SJCRH30 (cell line): ENCODE results near the gene GRAMD2B. TPM values are rescaled to one million over a fixed set of nuclear protein-coding genes. Genes with fewer than 3 reads are reported as not detected.

Experiments used
- DNase-seq, 2 experiments: peaks; one replicate each; pipeline ENCODE4 v3.0.0-alpha.2; 2015 to 2020
- H3K27ac ChIP-seq: fragments of 250-450 bp; sonication (Bioruptor Pico); 2 replicates; pipeline ENCODE4 v1.5.1; 2020; ENCODE audit warnings: mild to moderate bottlenecking, moderate library complexity
- H3K27me3 ChIP-seq: fragments of 250-450 bp; sonication (Bioruptor Pico); 2 replicates; pipeline ENCODE4 v1.5.1; 2020; ENCODE audit warnings: mild to moderate bottlenecking, moderate library complexity
- H3K36me3 ChIP-seq: fragments of 250-450 bp; sonication (Bioruptor Pico); 2 replicates; pipeline ENCODE4 v1.5.1; 2020; ENCODE audit warnings: mild to moderate bottlenecking, moderate library complexity
- H3K4me1 ChIP-seq: fragments of 250-450 bp; sonication (Bioruptor Pico); 2 replicates; pipeline ENCODE4 v1.5.1; 2020; ENCODE audit warnings: mild to moderate bottlenecking, moderate library complexity
- H3K4me3 ChIP-seq: fragments of 250-450 bp; sonication (Bioruptor Pico); 2 replicates; pipeline ENCODE4 v1.5.1; 2020; ENCODE audit warnings: mild to moderate bottlenecking, moderate library complexity
- H3K9me3 ChIP-seq: fragments of 250-450 bp; sonication (Bioruptor Pico); replicated peaks from 2 replicates; pipeline ENCODE4 v1.5.1; 2020; ENCODE audit warnings: mild to moderate bottlenecking, moderate library complexity
- total RNA-seq: library from RNA; depleted of rRNA; stranded (reverse); fragments of >200 nt; shearing (Covaris generic); gene quantifications from 2 replicates; pipeline ENCODE4 v1.2.3, GENCODE V29; 2014; rRNA removed

GRAMD2B gene
- total RNA-seq, 1 experiment from 2014 or later, result 14.3 TPM

DNA sequence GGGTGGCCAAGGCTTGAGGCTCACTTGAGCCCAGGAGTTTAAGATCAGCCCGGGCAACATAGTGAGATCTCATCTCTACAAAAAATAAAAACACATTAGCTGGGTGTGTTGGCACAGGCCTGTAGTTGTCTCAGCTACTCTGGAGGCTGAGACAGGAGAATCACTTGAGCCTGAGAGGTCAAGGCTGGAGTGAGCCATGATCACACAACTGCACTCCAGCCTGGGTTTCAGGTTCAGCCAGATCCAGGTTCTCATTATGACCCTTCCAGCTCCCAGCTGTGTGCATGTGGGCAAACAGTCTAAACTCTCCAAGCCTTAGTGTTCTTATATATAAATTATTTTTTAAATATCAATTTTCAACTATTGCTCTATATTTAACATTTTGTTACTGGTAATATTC lies 103.9 kb downstream of the GRAMD2B start:
- peaks cover 7% of the 10 kb centered on the region; the same call in 1 of the 2 replicates for H3K9me3 ChIP-seq
- H3K27ac ChIP-seq, result no peak overlapping the region
- no peaks in the 10 kb centered on the region for H3K36me3 ChIP-seq
- DNase-seq, result no peak
- no peak overlapping the region for H3K4me3 ChIP-seq
- peaks cover 24% of the 10 kb centered on the region for H3K4me1 ChIP-seq
- H3K27me3 ChIP-seq, result no peaks in the 10 kb centered on the region

DNA sequence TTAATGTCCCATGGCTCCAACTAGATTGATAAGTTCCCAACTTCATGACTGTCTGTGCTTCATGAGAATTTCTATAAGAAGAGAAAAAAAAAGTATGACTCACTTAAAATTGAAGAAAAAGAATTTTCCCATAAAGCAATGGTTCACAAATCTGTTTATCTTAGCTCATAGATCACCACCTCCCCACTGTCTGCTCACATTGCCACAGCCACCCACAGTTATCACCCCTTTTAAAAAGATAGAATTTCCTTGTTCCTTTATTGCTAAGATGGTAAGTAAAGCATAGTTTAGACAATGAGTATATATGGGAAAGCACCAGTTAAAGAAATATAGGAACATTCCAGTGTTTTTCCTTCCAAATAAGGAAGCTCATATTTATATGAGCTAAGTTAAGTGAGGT lies 104.7 kb downstream of the GRAMD2B start:
- Histone ChIP-seq H3K27ac (no peak overlapping the region), H3K4me3 (no peak overlapping the region), H3K4me1 (peaks cover 26% of the 10 kb centered on the region), H3K9me3 (peaks cover 7% of the 10 kb centered on the region; the same call in 1 of the 2 replicates), H3K36me3 (no peaks in the 10 kb centered on the region), H3K27me3 (no peaks in the 10 kb centered on the region)
- no peak for DNase-seq

DNA sequence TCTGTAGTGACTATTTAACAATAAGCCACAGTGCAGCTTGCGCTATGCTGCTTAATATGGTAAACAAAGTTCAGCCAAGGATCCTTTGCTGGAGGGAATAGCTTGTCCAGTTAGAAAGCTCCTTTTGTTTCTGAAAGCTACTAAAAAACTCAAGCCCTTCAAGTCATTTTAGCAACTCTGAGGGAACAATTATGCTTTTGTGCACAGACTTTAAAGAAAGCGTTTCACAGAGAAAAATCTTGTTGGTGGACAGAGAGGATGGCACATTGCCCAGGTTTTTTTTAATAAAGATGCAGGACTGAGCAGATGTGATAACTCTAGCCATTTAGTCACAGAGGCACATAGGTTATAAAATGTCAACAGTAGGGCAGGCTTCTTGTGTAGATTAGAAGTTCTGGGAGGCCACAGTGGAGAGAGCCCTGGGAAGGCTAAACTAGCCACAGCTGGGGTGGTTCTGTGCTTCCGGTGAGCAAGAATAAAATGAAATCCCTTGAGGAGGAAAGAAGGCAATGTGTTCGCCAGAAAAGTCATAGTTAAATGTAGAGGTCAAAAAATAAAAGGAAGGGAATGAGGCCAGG lies 108.4 kb downstream of the GRAMD2B start:
- Histone ChIP-seq H3K4me1 (peaks cover 14% of the 10 kb centered on the region), H3K27ac (peak overlapping the region; percentile 84), H3K27me3 (no peaks in the 10 kb centered on the region), H3K9me3 (no peaks in the 10 kb centered on the region; the same call in 1 of the 2 replicates), H3K4me3 (peak overlapping the region; percentile 24), H3K36me3 (no peaks in the 10 kb centered on the region)
- DNase-seq, result peak; percentile 79 to 94

DNA sequence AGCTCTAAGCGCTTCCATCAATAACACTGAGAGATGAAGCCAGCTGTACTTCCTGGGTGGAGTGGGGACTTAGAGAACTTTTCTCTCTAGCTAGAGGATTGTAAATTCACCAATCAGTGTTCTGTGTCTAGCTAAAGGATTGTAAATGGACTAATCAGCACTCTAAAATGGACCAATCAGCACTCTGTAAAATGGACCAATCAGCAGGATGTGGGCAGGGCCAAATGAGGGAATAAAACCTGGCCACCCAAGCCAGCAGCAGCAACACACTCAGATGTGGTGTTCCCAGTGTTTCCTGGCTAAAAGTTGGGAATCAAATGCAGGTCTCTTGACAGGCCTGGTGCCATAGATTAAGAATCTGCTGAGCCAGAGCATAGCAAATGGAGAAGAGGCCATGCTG lies 111.3 kb downstream of the GRAMD2B start:
- no peak for DNase-seq
- H3K27ac ChIP-seq, result no peak overlapping the region
- H3K4me3 ChIP-seq, result no peak overlapping the region
- H3K4me1 ChIP-seq, result peaks cover 16% of the 10 kb centered on the region
- H3K36me3 ChIP-seq, result no peaks in the 10 kb centered on the region
- H3K9me3 ChIP-seq, result no peaks in the 10 kb centered on the region
- no peaks in the 10 kb centered on the region for H3K27me3 ChIP-seq

DNA sequence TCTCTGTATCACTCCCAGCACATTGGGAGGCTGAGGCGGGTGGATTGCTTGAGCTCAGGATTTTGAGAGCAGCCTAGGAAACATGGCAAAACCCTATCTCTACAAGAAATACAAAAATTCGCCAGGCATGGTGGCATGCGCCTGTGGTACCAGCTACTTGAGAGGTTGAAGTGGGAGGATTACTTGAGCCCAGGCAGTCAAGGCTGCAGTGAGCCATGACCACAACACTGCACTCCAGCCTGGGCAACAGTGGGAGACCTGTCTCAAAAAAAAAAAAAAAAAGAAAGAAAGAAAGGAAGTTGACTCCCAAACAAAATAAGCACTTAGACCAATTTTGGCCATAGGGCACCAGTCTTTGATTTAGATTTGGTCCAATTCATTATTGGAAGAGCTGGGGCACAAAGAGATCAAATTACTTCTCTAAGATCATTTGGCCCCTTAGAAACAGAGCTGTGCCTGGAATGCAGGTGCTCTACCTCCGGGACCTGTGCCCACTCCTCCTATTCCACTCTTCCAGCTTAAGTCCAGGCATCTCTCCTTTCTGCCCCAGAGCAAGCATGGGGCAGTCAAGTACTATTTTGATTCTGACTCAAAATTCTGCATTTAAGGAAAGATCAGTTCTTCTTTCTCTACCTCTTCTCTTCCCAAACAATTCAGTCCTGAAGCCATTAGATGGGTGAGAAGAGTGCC lies 112.8 kb downstream of the GRAMD2B start:
- DNase-seq, result no peak
- Histone ChIP-seq H3K27me3 (no peaks in the 10 kb centered on the region), H3K36me3 (no peaks in the 10 kb centered on the region), H3K4me1 (peaks cover 11% of the 10 kb centered on the region), H3K9me3 (no peaks in the 10 kb centered on the region), H3K4me3 (no peak overlapping the region), H3K27ac (no peak overlapping the region)

DNA sequence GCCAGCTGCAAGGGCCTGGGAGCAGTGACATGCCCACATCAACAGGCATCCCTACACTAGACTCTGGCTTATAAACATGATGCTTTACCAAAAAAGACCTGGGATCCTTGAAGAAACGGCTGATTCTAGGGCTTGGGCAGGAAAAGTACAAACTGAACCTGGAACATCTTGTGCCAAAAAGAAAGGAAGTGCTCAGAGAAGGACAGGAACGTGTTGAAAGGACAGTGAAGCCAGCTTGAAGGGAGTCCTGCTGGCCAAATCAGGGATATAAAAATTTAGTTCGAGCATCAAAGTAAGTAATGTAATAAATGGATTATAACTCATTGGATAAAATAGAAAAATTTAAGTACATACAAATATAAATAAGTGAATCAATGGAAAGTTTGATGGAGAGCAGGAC lies 113.7 kb downstream of the GRAMD2B start:
- Histone ChIP-seq H3K27ac (no peak overlapping the region), H3K27me3 (no peaks in the 10 kb centered on the region), H3K4me3 (no peak overlapping the region), H3K36me3 (no peaks in the 10 kb centered on the region), H3K9me3 (no peaks in the 10 kb centered on the region), H3K4me1 (peaks cover 7% of the 10 kb centered on the region)
- no peak for DNase-seq

DNA sequence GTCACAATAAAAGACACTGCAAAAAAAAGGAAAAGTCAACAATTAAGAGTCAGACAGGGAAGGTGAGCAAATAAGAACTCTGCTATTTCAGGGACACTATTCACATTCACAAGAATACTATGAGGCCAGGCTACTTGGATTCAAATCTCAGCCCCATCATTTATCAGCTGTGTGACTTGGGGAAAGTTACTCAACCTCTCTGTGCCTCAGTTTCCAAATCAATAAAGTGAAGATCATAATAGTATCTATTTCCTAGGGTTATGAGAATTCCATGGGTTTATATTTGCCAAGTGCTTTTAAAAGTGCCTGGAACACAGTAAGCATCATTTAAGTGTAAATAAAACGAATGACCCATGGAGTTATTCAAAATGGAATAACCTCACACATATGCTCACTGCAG lies 115.4 kb downstream of the GRAMD2B start:
- Histone ChIP-seq H3K27ac (no peak overlapping the region), H3K27me3 (no peaks in the 10 kb centered on the region), H3K4me3 (no peak overlapping the region), H3K9me3 (no peaks in the 10 kb centered on the region), H3K36me3 (no peaks in the 10 kb centered on the region), H3K4me1 (peaks cover 2% of the 10 kb centered on the region; the same call in 1 of the 2 replicates)
- DNase-seq, result no peak

DNA sequence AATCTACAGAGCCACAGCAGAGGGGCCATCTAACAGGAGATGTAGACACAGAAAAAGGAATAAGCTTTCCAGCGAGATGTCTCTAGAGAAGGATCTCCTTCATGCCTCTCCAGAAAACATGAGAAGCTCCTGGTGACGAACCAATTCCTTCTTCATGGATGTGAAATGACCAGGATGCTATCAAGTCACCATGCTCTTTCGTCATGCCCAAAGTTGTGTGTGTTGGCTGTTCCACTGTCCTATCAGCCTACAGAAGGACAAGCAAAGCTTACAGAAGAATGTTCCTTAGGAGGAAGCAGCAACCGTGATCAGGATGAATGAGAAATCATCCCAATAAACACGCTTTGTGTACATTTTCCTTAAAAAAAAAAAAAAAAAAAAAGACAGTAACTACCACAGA lies 117.4 kb downstream of the GRAMD2B start:
- no peak overlapping the region for H3K4me3 ChIP-seq
- no peak for DNase-seq
- no peak overlapping the region for H3K27ac ChIP-seq

DNA sequence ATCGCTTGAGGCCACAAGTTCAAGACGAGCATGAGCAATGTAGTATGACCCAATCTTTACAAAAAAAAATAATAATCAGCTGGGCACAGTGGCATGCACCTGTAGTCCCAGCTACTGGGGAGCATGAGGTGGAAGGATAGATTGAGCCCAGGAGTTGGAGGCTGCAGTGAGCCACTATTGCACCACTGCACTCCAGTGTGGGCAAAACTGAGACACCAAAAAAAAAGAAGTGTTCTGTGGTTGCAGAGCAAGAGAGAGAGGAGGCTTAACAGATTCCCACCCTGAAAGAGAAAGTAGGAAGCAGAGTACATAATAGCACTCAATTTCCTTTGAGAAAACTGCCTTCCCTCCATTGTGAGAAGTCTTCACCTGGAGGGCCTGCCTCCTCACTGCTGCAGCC lies 119.2 kb downstream of the GRAMD2B start:
- no peaks in the 10 kb centered on the region for H3K27me3 ChIP-seq
- H3K36me3 ChIP-seq, result peaks cover 13% of the 10 kb centered on the region
- DNase-seq, result no peak
- H3K9me3 ChIP-seq, result no peaks in the 10 kb centered on the region
- H3K27ac ChIP-seq, result no peak overlapping the region
- no peak overlapping the region for H3K4me3 ChIP-seq
- peaks cover 2% of the 10 kb centered on the region; the same call in 1 of the 2 replicates for H3K4me1 ChIP-seq

More for the DNA sequence above, 117.4 kb downstream of the GRAMD2B start:
- no peaks in the 10 kb centered on the region for H3K9me3 ChIP-seq
- H3K4me1 ChIP-seq, result peaks cover 2% of the 10 kb centered on the region; the same call in 1 of the 2 replicates
- H3K36me3 ChIP-seq, result peaks cover 5% of the 10 kb centered on the region; the same call in 1 of the 2 replicates
- no peaks in the 10 kb centered on the region for H3K27me3 ChIP-seq

DNA sequence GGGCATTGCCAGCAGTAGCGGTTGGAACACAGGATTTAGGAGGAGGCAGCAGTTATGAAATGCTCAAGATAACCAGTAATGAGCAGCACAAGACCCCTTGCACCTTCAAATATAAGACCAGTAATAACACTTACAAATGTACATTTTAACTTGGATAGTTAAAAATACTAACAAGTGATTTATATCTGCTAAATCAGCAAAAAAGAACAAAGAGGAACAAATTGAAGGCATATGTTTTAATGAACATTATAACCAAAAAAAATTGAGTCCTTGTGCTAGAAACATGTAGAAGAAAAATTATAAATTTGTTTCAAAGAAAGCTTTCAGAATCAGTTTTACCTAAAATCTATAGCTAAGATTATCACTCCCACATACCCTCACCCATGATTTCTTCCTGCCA lies 119.8 kb downstream of the GRAMD2B start:
- H3K27ac ChIP-seq, result no peak overlapping the region
- H3K4me3 ChIP-seq, result no peak overlapping the region
- no peaks in the 10 kb centered on the region for H3K9me3 ChIP-seq
- no peaks in the 10 kb centered on the region for H3K27me3 ChIP-seq
- H3K4me1 ChIP-seq, result peaks cover 2% of the 10 kb centered on the region; the same call in 1 of the 2 replicates
- DNase-seq, result no peak
- H3K36me3 ChIP-seq, result peaks cover 13% of the 10 kb centered on the region

DNA sequence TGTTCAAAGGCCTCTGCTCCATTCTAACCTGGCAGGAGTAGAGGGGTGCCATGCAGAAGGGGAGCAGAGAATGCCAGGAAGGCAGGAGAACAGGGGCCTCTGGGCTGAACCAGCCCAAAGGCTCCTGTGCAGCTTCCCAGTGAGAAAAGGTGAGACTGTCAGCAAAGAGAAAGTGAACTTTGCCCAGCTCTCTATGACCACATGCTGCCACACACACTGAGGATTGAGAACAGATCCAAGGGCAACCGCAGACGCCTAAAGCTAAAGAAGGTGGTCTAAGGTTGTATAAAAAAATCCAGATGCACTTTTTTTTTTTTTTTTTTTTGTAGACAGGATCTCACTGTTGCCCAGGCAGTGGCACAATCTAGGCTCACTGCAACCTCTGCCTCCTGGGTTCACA lies 120.5 kb downstream of the GRAMD2B start:
- DNase-seq, result no peak
- Histone ChIP-seq H3K27me3 (no peaks in the 10 kb centered on the region), H3K27ac (no peak overlapping the region), H3K36me3 (peaks cover 16% of the 10 kb centered on the region), H3K9me3 (no peaks in the 10 kb centered on the region), H3K4me3 (no peak overlapping the region), H3K4me1 (peaks cover 2% of the 10 kb centered on the region; the same call in 1 of the 2 replicates)

Other genes with a start within 250 kb of the GRAMD2B start
- 60.0 and 61.1 TPM in 2 replicates for gene ALDH7A1, start 171.8 kb downstream of the GRAMD2B start, total RNA-seq
- gene PHAX, start 177.5 kb downstream of the GRAMD2B start, total RNA-seq, result 57.1 and 64.6 TPM in 2 replicates